GM12873 (cell line): ENCODE results near the gene PLA2G12A.

Experiments used
- TF ChIP-seq, protein P1 (sequence below): IDR thresholded peaks from 2 replicates; pipeline ENCODE4 v1.5.1; 2012; ENCODE audit warnings: low read depth, mild to moderate bottlenecking, moderate library complexity, low read length, control low read depth; ENCODE audit not compliant: insufficient read depth; ENCODE audit errors: missing control alignments

PLA2G12A gene

DNA sequence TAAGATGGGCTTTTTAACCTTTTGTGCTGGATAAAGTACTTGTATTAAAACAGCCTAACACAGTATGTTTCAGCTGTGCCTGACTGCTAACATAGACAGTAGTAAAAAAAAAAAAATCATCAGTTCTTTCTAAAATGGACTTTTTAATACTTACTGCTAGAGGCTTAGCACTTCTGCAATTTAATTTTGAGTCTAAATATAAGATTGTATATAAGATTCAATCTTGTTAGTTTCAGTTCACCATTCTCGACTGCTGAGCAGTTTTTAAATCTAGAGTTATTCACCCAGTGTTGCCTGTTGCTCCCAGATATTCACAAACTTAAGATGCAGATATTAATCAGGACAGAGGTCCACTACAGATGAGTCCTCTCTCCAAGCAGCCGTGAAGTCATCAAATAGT, 6.8 kb downstream of the PLA2G12A start:
- TF ChIP-seq, protein P1, sequence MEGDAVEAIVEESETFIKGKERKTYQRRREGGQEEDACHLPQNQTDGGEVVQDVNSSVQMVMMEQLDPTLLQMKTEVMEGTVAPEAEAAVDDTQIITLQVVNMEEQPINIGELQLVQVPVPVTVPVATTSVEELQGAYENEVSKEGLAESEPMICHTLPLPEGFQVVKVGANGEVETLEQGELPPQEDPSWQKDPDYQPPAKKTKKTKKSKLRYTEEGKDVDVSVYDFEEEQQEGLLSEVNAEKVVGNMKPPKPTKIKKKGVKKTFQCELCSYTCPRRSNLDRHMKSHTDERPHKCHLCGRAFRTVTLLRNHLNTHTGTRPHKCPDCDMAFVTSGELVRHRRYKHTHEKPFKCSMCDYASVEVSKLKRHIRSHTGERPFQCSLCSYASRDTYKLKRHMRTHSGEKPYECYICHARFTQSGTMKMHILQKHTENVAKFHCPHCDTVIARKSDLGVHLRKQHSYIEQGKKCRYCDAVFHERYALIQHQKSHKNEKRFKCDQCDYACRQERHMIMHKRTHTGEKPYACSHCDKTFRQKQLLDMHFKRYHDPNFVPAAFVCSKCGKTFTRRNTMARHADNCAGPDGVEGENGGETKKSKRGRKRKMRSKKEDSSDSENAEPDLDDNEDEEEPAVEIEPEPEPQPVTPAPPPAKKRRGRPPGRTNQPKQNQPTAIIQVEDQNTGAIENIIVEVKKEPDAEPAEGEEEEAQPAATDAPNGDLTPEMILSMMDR = no peak

DNA sequence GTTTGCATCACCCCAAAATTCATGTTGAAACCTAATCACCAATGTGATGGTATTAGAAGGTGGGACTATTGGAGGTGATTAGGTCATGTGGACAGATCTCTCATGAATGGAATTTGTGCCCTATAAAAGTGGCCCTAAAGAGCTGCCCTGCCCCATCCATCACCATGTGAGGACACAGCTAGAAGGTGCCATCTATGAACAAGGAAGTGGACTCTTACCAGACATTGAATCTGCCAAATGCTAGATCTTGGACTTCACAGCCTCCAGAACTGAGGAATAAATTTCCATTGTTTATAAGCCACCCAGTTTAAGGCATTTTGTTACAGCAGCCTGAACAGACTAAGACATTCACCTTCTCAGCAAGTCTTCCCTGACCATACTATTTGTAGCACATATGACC, 7.5 kb downstream of the PLA2G12A start:
- TF ChIP-seq, protein P1 = no peak

DNA sequence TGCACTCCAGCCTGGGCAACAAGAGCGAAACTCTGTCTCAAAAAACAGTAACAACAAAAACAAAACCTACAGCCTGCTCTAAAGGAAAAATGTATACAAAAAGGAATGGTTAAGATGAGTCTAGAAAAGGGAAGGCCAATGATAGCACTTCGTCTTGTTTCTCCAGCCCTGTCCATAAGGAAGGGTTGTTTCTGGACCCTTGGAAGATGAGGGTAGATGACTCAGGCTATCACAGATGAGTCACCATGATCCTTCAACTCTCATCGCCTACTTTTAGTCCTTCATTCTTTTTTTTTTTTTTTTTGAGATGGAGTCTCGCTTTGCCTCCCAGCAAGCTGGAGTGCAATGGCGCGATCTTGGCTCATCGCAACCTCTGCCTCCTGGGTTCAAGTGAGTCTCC, 8.8 kb downstream of the PLA2G12A start:
- TF ChIP-seq, protein P1 = no peak

DNA sequence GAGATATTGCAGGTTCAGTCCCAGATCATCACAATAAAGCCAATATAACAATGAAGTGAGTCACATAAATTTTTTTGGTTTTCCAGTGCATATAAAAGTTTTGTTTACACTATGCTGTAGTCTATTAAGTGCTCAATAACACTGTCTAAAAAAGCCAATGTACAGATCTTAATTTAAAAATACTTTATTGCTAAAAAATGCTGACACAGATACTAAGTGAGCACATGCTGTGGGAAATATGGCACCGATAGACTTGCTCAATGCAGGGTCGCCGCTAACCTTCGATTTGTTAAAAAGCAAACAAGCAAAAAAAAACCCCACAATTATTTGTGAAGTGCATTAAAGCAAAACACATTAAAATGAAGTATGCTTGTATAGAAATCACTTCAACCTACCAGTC, 10.3 kb downstream of the PLA2G12A start:
- TF ChIP-seq, protein P1 = no peak

DNA sequence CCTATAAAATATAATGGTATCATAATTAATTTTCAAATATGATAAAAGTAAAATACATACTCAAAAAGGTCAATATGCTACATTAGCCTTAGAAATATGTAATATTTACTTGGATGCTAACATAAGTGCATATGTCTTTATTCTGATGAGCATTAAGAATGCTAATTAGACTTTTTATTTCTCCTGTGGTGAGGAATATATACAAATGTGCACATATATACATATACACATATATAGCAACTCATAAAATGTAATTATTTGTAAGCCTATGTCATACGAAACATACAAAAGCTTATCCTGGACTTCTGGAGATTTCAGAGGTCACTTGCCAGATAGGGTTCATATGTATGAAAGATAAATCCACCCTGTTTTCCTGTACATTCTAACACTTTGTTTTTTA, 11.1 kb downstream of the PLA2G12A start:
- TF ChIP-seq, protein P1 = no peak

DNA sequence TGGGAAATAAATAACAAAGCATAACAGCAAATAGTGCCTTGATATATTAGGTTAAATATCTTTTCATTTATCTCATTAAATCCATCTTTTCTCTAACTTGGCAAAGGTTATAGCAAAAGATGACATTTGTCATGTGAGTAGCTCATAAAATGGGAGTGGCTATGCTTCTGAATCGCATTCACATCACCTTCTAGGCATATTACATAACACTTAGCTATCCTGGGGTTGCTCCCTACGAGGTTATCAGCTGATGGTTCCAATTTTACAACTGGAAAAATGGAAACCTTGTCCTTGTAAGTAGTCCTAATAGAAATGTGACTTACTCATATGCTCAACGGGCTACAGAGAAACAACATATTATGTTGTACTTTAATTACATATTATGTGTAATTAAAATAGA, 16.4 kb downstream of the PLA2G12A start:
- TF ChIP-seq, protein P1 = no peak

DNA sequence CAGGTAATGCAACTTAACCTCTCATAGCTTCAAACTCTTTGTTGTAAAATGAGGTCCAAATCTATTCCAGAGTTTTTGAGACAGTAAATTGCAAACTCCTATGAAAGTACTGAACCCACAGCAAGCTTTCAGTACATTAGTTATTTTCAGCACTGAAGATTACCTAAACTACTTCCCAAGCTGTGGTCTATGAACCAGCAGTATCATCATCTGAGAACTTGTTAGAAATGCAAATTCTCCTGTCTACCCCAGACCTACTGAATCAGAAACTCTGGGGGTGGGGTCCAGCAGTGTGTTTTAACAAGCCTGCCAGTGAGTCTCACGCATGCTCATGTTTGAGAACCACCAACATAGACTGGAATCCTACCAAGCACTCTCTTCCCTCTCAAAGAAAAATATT, 20.9 kb downstream of the PLA2G12A start:
- TF ChIP-seq, protein P1 = no peak
